C4-2B (cell line): Measurements from ENCODE around the gene IAPP.

Source experiments
- CTCF ChIP-seq: fragments of 450-650 bp; conservative IDR thresholded peaks from 2 replicates; pipeline ENCODE4 v1.5.1; 2017; ENCODE audit warnings: mild to moderate bottlenecking
- ZFX ChIP-seq: fragments of 450-650 bp; IDR thresholded peaks from 2 replicates; pipeline ENCODE4 v1.6.1; 2017

GRCh38 chr12:21340403-21340802 lies 32.3 kb upstream of the IAPP start:
- no peak for TF ChIP-seq CTCF
- no peak for TF ChIP-seq ZFX
